Psoas muscle (tissue), 8 donors: ENCODE results near the gene HIPK3. TPM values are rescaled to one million over a fixed set of nuclear protein-coding genes. Genes with fewer than 3 reads are reported as not detected.

Experiments
- ATAC-seq, 4 donors: fragments of 200-7000 bp; cut with Tn5 transposase; one replicate each; pipeline ENCODE4 v1.9.1; 2020; ENCODE audit warnings: moderate library complexity in 3 of 4, mild to moderate bottlenecking in 2 of 4
- DNase-seq, 2 donors: peaks; one replicate each; pipeline ENCODE4 v3.0.0-alpha.2; 2020
- H3K27ac ChIP-seq: fragments of 200-600 bp; one replicate; pipeline ENCODE4 v1.8.0; 2022
- H3K27me3 ChIP-seq, 3 donors: fragments of 200-600 bp in 1 of 3; one replicate each; pipeline versions ENCODE4 v1.6.1 to v1.8.0; 2013 to 2022; ENCODE audit warnings: low read length in 2 of 3, mild to moderate bottlenecking in 2 of 3, moderate library complexity in 1 of 3; ENCODE audit not compliant: insufficient read depth in 3 of 3
- H3K36me3 ChIP-seq, 2 donors: fragments of 200-600 bp in 1 of 2; one replicate each; pipeline versions ENCODE4 v1.6.1 to v1.8.0; 2013 to 2022; ENCODE audit warnings: low read depth in 1 of 2, mild to moderate bottlenecking in 1 of 2, moderate library complexity in 1 of 2; ENCODE audit not compliant: insufficient read depth in 1 of 2
- H3K4me1 ChIP-seq: fragments of 200-600 bp; one replicate; pipeline ENCODE4 v1.8.0; 2022
- H3K4me3 ChIP-seq: fragments of 200-600 bp; one replicate; pipeline ENCODE4 v1.8.0; 2022; ENCODE audit warnings: mild to moderate bottlenecking
- H3K9me3 ChIP-seq: fragments of 200-600 bp; one replicate; pipeline ENCODE4 v1.8.0; 2022
- CTCF ChIP-seq: fragments of 200-600 bp; IDR thresholded peaks from one replicate; pipeline ENCODE4 v1.8.0; 2022; ENCODE audit warnings: antibody characterized with exemption
- WGBS, 3 donors: extraction: QIAGEN DNeasy Blood & Tissue Kit; methylation state at CpG; one replicate each; pipeline versions ENCODE4 v1.1.6 to v1.1.7; 2013; 5-methylcytosine and 5-hydroxymethylcytosine counted together
- intact Hi-C, 2 donors: fragments of 100-400 bp; cut with DNase I; formaldehyde crosslinking; loops; one replicate each; pipeline versions ENCODE4 v1.11.0 to v1.14.2; 2022
- polyA plus RNA-seq, 3 donors: library from polyadenylated mRNA; stranded (reverse); fragments of 200-250 nt; gene quantifications; one replicate each; pipeline ENCODE4 v1.2.3, GENCODE V29; 2013
- total RNA-seq, 4 donors: library from RNA; stranded (reverse); fragmentation: NEBNext Ultra II Directional in 2 of 4; extraction: Animal tissue kit (Norgen Biotek cat#: 25700) in 2 of 4; gene quantifications; one replicate each; pipeline versions ENCODE4 v1.2.1 to v1.2.4, GENCODE V29; 2021 to 2023
- donor health status: healthy with polysubstance abuse.
- donor health status: DM: no; HTN: no; CAD: no; lungs with moderate emphysema.
- donor health status: Bipolar disorder and iron deficiency.
- donor health status: healthy.
- donor health status: DM: yes; HTN: yes; CAD: no.
- donor health status: DM: no; HTN: no; CAD: no.
- donor health status: DM: no; HTN: no; CAD: no.
- donor health status: DM: yes; HTN: yes; CAD: no.

HIPK3 gene
- total and polyA plus RNA-seq, 7 donors = 7.8 to 155 (median 119) TPM

DNA sequence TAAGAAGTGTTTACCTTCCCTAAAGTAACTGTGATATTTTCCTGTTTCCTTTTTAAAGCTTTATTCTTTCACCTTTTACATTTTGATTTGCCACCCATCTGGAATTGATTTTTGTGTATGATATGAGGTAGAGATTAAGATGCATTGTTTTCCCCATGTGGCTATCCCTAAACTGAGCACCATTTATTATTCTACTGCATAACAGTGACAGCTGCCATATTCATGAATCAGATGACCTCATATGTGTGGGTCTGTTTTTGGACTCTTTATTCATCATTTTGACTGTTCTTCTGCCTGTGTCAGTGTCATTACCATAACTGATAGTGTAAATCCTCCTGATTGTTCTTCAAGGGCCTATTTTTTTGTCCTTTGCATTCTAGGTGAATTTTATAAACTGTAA is 50.8 kb downstream of the HIPK3 start:
- no peak for TF ChIP-seq CTCF
- ATAC-seq (peak in 3 of 4 donors; percentile 47 to 62 (median 62)), DNase-seq (no peak)
- H3K9me3 ChIP-seq = no peaks in the 10 kb centered on the region
- peaks cover 41% of the 10 kb centered on the region for H3K4me1 ChIP-seq
- intact Hi-C loops = no loop called here
- H3K27me3 ChIP-seq = no peaks in the 10 kb centered on the region
- H3K27ac ChIP-seq = no peak overlapping the region
- no peak overlapping the region for H3K4me3 ChIP-seq
- no peaks in the 10 kb centered on the region for H3K36me3 ChIP-seq

- Histone ChIP-seq H3K9me3 (no peaks in the 10 kb centered on the region), H3K36me3 (no peaks in the 10 kb centered on the region), H3K27ac (peak overlapping the region; percentile 33), H3K4me1 (peaks cover 39% of the 10 kb centered on the region), H3K27me3 (no peaks in the 10 kb centered on the region), H3K4me3 (no peak overlapping the region)
- no peak for ATAC-seq
- intact Hi-C loops = no loop called here
- TF ChIP-seq CTCF = no peak
- WGBS, 3 donors = 94 to 100% (median 95%) methylated on average over 1 of the region's 1 CpG
- DNase-seq = no peak
These were observed 51.9 kb downstream of the HIPK3 start for GRCh38 chr11:33309118-33309517.

GRCh38 chr11:33310720-33311500 is 53.7 kb downstream of the HIPK3 start:
- no peak overlapping the region for H3K4me3 ChIP-seq
- intact Hi-C loops = no loop called here
- H3K27me3 ChIP-seq = no peaks in the 10 kb centered on the region
- H3K27ac ChIP-seq = peak overlapping the region; percentile 36
- 86 to 94% (median 87%) methylated on average over 9 of the region's 9 CpGs for WGBS, 3 donors
- H3K36me3 ChIP-seq = no peaks in the 10 kb centered on the region
- DNase-seq (no peak), ATAC-seq (no peak)
- H3K9me3 ChIP-seq = no peaks in the 10 kb centered on the region
- peaks cover 51% of the 10 kb centered on the region for H3K4me1 ChIP-seq
- no peak for TF ChIP-seq CTCF

GRCh38 chr11:33311680-33312079 is 54.5 kb downstream of the HIPK3 start:
- H3K27ac ChIP-seq = no peak overlapping the region
- H3K4me1 ChIP-seq = peaks cover 53% of the 10 kb centered on the region
- no peaks in the 10 kb centered on the region for H3K9me3 ChIP-seq
- no peak for DNase-seq
- H3K27me3 ChIP-seq = no peaks in the 10 kb centered on the region
- ATAC-seq = no peak
- H3K4me3 ChIP-seq = no peak overlapping the region
- intact Hi-C loops = no loop called here
- H3K36me3 ChIP-seq = no peaks in the 10 kb centered on the region
- WGBS, 3 donors = 85 to 100% (median 95%) methylated on average over 3 of the region's 3 CpGs
- no peak for TF ChIP-seq CTCF

DNA sequence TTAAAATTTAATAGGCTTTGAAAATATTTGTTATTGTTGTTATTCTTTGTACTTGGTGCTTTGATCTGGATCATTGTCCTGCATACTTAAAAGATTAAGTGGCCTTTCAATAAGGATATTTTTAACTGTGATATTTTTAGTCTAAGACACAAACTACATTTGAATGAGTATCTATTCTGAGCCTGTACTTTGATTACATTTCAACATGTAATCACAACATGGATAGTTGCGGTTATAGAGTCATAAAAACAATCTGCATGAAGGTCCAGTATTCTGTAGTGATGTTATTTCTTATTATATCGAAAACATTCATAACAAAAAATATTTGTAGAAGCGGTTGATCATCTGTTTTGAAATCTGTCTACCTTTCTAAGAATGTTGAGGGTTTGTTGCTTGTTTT is 58.6 kb downstream of the HIPK3 start:
- Histone ChIP-seq H3K4me1 (peaks cover 83% of the 10 kb centered on the region), H3K27me3 (no peaks in the 10 kb centered on the region), H3K4me3 (peak overlapping the region; percentile 13), H3K27ac (peak overlapping the region; percentile 78), H3K9me3 (no peaks in the 10 kb centered on the region), H3K36me3 (no peaks in the 10 kb centered on the region)
- ATAC-seq (peak; percentile 89 to 92 (median 90)), DNase-seq (no peak)
- WGBS, 3 donors = 14 to 33% (median 16%) methylated on average over 3 of the region's 3 CpGs
- no peak for TF ChIP-seq CTCF
- intact Hi-C loops = no loop called here
